HEK293T (cell line): ENCODE measurements around the gene MAN1C1.

Experiments
- BHLHE40 ChIP-seq: fragments of 450-650 bp; IDR thresholded peaks from 2 replicates; pipeline ENCODE4 v1.6.1; 2016; ENCODE audit warnings: mild to moderate bottlenecking, moderate library complexity, borderline replicate concordance
- ELF4 ChIP-seq: fragments of 450-650 bp; IDR thresholded peaks from 2 replicates; pipeline ENCODE4 v1.6.1; 2017; ENCODE audit warnings: antibody characterized with exemption
- FOXA1 ChIP-seq: fragments of 450-650 bp; IDR thresholded peaks from 2 replicates; pipeline ENCODE4 v1.6.1; 2016; ENCODE audit warnings: mild to moderate bottlenecking
- FOXK2 ChIP-seq: fragments of 450-650 bp; IDR thresholded peaks from 2 replicates; pipeline ENCODE4 v1.6.1; 2016; ENCODE audit warnings: mild to moderate bottlenecking
- FOXM1 ChIP-seq: fragments of 450-650 bp; IDR thresholded peaks from 2 replicates; pipeline ENCODE4 v1.6.1; 2017; ENCODE audit warnings: mild to moderate bottlenecking, borderline replicate concordance
- HDGF ChIP-seq: fragments of 450-650 bp; IDR thresholded peaks from 2 replicates; pipeline ENCODE4 v1.6.1; 2017; ENCODE audit warnings: antibody characterized with exemption, borderline replicate concordance
- LEF1 ChIP-seq: fragments of 450-650 bp; IDR thresholded peaks from 2 replicates; pipeline ENCODE4 v1.6.1; 2017; ENCODE audit warnings: mild to moderate bottlenecking, borderline replicate concordance
- NFRKB ChIP-seq: fragments of 450-650 bp; IDR thresholded peaks from 2 replicates; pipeline ENCODE4 v1.6.1; 2016; ENCODE audit warnings: mild to moderate bottlenecking, moderate library complexity
- SP1 ChIP-seq: fragments of 450-650 bp; IDR thresholded peaks from 2 replicates; pipeline ENCODE4 v1.6.1; 2017
- SUZ12 ChIP-seq: fragments of 450-650 bp; IDR thresholded peaks from 2 replicates; pipeline ENCODE4 v1.6.1; 2016; ENCODE audit warnings: mild to moderate bottlenecking
- TARDBP ChIP-seq: fragments of 450-650 bp; IDR thresholded peaks from 2 replicates; pipeline ENCODE4 v1.6.1; 2016
- ZNF384 ChIP-seq: fragments of 450-650 bp; IDR thresholded peaks from 2 replicates; pipeline ENCODE4 v1.6.1; 2016

DNA sequence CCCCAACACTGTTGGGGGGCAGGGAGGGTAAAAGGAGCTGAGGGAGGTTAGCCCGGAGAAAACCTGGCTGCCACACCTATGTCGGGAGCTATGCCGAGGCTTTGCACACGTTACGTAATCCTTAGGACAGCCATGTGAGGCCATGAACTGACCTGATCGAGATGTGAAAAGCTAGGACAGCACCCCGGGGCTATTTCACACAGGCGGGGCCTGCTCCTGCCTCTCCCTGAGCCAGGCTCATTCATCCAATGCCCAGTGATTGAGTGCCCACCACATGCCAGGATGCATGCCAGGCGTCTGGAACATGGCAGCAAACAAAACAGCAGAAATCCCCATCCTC lies 43.0 kb upstream of the MAN1C1 start:
- TF ChIP-seq SUZ12 (no peak), FOXA1 (no peak), SP1 (no peak), BHLHE40 (no peak), TARDBP (no peak), FOXK2 (no peak), FOXM1 (no peak), NFRKB (no peak), HDGF (no peak), ELF4 (no peak), ZNF384 (no peak), LEF1 (no peak)
